Neural progenitor cell (in vitro differentiated cells): ENCODE results near the gene PEPD. TPM values are rescaled to one million over a fixed set of nuclear protein-coding genes. Genes with fewer than 3 reads are reported as not detected.

Experiments used
- DNase-seq: peaks from one replicate; pipeline ENCODE4 v3.0.0-alpha.2; 2016; ENCODE audit warnings: low spot score
- H2AFZ ChIP-seq: fragments of 200-600 bp; sonication (generic); replicated peaks from 2 replicates; pipeline ENCODE4 v1.6.1; 2016; ENCODE audit warnings: antibody characterized with exemption
- H3F3A ChIP-seq: fragments of 200-600 bp; sonication (generic); 2 replicates; pipeline ENCODE4 v1.6.1; 2016; ENCODE audit warnings: antibody characterized with exemption, low read depth
- H3K27ac ChIP-seq: fragments of 200-600 bp; sonication (generic); 2 replicates; pipeline ENCODE4 v1.5.1; 2016; ENCODE audit warnings: mild to moderate bottlenecking
- H3K27me3 ChIP-seq: fragments of 200-600 bp; sonication (generic); 2 replicates; pipeline ENCODE4 v1.6.1; 2016; ENCODE audit warnings: mild to moderate bottlenecking, moderate library complexity
- H3K36me3 ChIP-seq: fragments of 200-600 bp; sonication (generic); 2 replicates; pipeline ENCODE4 v1.5.1; 2016
- H3K4me1 ChIP-seq: fragments of 200-600 bp; sonication (generic); 2 replicates; pipeline ENCODE4 v1.6.1; 2016; ENCODE audit warnings: mixed run types
- H3K4me2 ChIP-seq: fragments of 200-600 bp; sonication (generic); 2 replicates; pipeline ENCODE4 v1.6.1; 2016
- H3K4me3 ChIP-seq: fragments of 200-600 bp; sonication (generic); 2 replicates; pipeline ENCODE4 v1.5.1; 2016
- H3K79me2 ChIP-seq: fragments of 200-600 bp; sonication (generic); 2 replicates; pipeline ENCODE4 v1.6.1; 2016; ENCODE audit warnings: low read depth
- H3K9ac ChIP-seq: fragments of 200-600 bp; sonication (generic); 2 replicates; pipeline ENCODE4 v1.6.1; 2016
- H3K9me3 ChIP-seq: fragments of 200-600 bp; sonication (generic); 2 replicates; pipeline ENCODE4 v1.5.1; 2016; ENCODE audit warnings: low read depth
- H4K20me1 ChIP-seq: fragments of 200-600 bp; sonication (generic); 2 replicates; pipeline ENCODE4 v1.6.1; 2016; ENCODE audit warnings: low read depth
- H3K27ac Mint-ChIP-seq: 3 replicates; pipeline ENCODE4 v1.8.0; 2021; ENCODE audit warnings: mixed read lengths
- H3K27me3 Mint-ChIP-seq: 2 replicates; pipeline ENCODE4 v1.8.0; 2022; ENCODE audit warnings: low read depth, mild to moderate bottlenecking, inconsistent platforms, moderate library complexity, mixed read lengths; ENCODE audit not compliant: insufficient read depth
- H3K36me3 Mint-ChIP-seq: 3 replicates; pipeline ENCODE4 v1.8.0; 2021; ENCODE audit warnings: mixed read lengths
- H3K4me1 Mint-ChIP-seq: 3 replicates; pipeline ENCODE4 v1.8.0; 2021; ENCODE audit warnings: mixed read lengths
- H3K4me3 Mint-ChIP-seq: 3 replicates; pipeline ENCODE4 v1.8.0; 2021; ENCODE audit warnings: mild to moderate bottlenecking, moderate library complexity, mixed read lengths
- H3K9me3 Mint-ChIP-seq: 3 replicates; pipeline ENCODE4 v1.8.0; 2020; ENCODE audit warnings: mixed read lengths
- EZH2 ChIP-seq: fragments of 200-600 bp; sonication (generic); IDR thresholded peaks from 2 replicates; pipeline ENCODE4 v1.6.1; 2017; ENCODE audit warnings: antibody characterized with exemption, mild to moderate bottlenecking, moderate library complexity
- EZH2phosphoT487 ChIP-seq: fragments of 200-600 bp; sonication (generic); IDR thresholded peaks from 2 replicates; pipeline ENCODE4 v1.6.1; 2017; ENCODE audit warnings: antibody characterized with exemption
- total RNA-seq: library from RNA; depleted of rRNA; stranded (reverse); fragments of >200 nt; gene quantifications from 2 replicates; pipeline ENCODE4 v1.2.3, GENCODE V29; 2015; ENCODE audit warnings: low replicate concordance
- TF ChIP-seq, protein P1 (sequence below): fragments of 200-600 bp; sonication (generic); IDR thresholded peaks from 2 replicates; pipeline ENCODE4 v1.5.1; 2017; ENCODE audit warnings: antibody characterized with exemption, mild to moderate bottlenecking

The PEPD gene
- total RNA-seq, 1 donor from 2014 or later: 47.0 TPM

DNA sequence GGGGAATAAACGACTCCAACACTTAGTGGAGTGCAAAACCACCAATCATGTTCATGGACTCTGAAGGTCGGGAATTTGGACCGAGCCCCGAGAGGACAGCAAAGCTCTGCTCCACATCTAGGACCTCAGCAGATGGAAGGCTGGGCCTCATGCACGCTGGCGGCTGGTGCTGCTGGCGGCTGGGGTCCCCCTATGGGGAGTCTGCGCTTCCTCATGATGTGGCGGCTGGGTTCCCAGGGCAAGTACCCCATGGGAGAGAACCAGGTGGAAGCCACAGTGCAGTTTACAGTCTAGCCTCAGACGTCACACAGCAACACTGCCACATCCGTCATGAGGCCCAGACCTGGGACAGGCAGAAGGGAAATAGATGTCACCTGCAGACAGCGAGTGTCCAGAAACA lies 13.2 kb downstream of the PEPD start:
- Mint-ChIP-seq H3K27me3 (peaks cover 2% of the 10 kb centered on the region), H3K4me3 (no peak overlapping the region), H3K4me1 (peaks cover 28% of the 10 kb centered on the region), H3K27ac (no peak overlapping the region), H3K9me3 (no peaks in the 10 kb centered on the region), H3K36me3 (no peaks in the 10 kb centered on the region)
- Histone ChIP-seq H3K27ac (no peak overlapping the region), H3K36me3 (no peaks in the 10 kb centered on the region), H3K4me1 (no peaks in the 10 kb centered on the region), H3K4me3 (no peak overlapping the region), H3K27me3 (no peaks in the 10 kb centered on the region), H3K9me3 (no peaks in the 10 kb centered on the region), H3K79me2 (peaks cover 7% of the 10 kb centered on the region), H2AFZ (no peak overlapping the region), H3F3A (no peaks in the 10 kb centered on the region), H3K9ac (no peak overlapping the region), H4K20me1 (peaks cover 3% of the 10 kb centered on the region), H3K4me2 (no peak overlapping the region)
- TF ChIP-seq EZH2phosphoT487 (no peak), EZH2 (no peak)
- TF ChIP-seq, protein P1, sequence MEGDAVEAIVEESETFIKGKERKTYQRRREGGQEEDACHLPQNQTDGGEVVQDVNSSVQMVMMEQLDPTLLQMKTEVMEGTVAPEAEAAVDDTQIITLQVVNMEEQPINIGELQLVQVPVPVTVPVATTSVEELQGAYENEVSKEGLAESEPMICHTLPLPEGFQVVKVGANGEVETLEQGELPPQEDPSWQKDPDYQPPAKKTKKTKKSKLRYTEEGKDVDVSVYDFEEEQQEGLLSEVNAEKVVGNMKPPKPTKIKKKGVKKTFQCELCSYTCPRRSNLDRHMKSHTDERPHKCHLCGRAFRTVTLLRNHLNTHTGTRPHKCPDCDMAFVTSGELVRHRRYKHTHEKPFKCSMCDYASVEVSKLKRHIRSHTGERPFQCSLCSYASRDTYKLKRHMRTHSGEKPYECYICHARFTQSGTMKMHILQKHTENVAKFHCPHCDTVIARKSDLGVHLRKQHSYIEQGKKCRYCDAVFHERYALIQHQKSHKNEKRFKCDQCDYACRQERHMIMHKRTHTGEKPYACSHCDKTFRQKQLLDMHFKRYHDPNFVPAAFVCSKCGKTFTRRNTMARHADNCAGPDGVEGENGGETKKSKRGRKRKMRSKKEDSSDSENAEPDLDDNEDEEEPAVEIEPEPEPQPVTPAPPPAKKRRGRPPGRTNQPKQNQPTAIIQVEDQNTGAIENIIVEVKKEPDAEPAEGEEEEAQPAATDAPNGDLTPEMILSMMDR: no peak
- no peak for DNase-seq

DNA sequence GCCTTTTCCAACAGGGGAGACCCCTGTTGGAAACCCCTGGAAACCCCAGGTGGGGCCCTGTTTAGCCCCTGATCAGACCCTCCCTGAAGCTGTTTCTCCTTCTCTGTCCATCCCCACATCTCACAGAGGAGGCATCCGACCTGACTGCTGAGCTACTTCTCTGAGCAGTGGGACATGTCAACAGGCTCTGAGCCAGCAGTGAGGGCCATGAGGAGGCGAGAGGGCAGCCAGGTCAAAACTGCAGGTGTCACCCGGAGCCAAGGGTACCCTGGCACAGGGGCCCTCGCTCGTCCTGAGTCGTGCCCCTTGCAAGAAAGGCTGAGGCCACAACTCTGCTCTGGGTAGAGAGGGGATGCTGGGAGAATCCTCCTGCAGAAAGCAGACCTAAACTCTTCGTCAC lies 13.6 kb downstream of the PEPD start:
- Mint-ChIP-seq H3K4me3 (no peak overlapping the region), H3K27ac (no peak overlapping the region), H3K36me3 (no peaks in the 10 kb centered on the region), H3K27me3 (peaks cover 2% of the 10 kb centered on the region), H3K4me1 (peaks cover 32% of the 10 kb centered on the region), H3K9me3 (no peaks in the 10 kb centered on the region)
- no peak overlapping the region for H3K9ac ChIP-seq
- no peaks in the 10 kb centered on the region for H3K4me1 ChIP-seq
- H2AFZ ChIP-seq: no peak overlapping the region
- DNase-seq: no peak
- H3K4me2 ChIP-seq: no peak overlapping the region
- peaks cover under 1% of the 10 kb centered on the region for H4K20me1 ChIP-seq
- no peaks in the 10 kb centered on the region for H3K36me3 ChIP-seq
- no peak overlapping the region for H3K27ac ChIP-seq
- no peaks in the 10 kb centered on the region for H3K9me3 ChIP-seq
- TF ChIP-seq EZH2 (no peak), EZH2phosphoT487 (no peak)
- TF ChIP-seq, protein P1: no peak
- peaks cover 2% of the 10 kb centered on the region for H3K79me2 ChIP-seq
- H3F3A ChIP-seq: no peaks in the 10 kb centered on the region
- H3K27me3 ChIP-seq: no peaks in the 10 kb centered on the region
- no peak overlapping the region for H3K4me3 ChIP-seq

DNA sequence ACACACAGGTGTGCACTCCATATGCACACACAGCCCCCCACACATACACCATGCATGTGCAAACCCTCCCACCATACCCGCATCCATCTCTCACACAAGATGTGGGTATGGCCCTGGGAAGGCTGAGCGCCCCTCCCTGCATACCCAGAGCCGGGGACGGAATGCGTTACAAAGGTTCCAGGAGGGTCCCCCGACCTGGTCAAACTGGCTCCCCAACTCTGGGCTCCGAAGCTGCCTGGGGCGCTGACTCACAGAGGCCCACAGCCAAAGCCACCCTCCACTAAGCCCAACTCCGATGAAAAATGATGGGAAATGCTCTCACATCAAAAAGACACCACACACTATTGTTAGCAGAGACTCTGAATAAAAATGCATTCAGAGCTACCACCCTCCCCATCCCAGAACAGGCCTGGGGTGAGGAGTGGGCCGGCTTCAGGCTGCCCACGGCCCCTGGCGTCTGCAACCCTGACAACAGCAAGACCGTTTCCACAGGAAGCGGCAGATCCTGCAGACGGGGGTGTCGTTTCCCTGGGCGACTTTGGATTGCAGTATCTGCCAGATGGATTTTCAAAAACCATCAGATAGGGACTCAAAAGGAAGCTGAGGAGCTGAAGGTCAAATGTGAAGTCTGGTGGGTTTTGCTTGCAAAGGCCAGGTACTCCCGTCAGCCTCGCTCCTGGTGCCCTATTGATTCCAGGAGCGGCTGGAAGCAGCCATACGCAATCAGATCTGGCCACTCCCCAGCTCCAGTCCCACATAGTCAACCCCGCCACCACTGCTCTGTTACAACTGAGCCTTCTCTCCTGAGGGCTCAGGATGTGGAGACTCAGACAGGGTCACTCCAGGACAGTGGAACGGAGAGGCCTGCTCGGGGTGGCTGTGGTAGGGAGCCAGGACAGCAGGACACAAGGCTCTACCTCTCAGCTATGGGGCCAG lies 14.3 kb downstream of the PEPD start:
- peaks cover 36% of the 10 kb centered on the region for H3K4me1 Mint-ChIP-seq
- TF ChIP-seq, protein P1: no peak
- TF ChIP-seq EZH2phosphoT487 (no peak), EZH2 (no peak)
- no peak overlapping the region for H3K27ac Mint-ChIP-seq

More for the DNA sequence above, 14.3 kb downstream of the PEPD start:
- no peaks in the 10 kb centered on the region for H3K36me3 Mint-ChIP-seq
- Histone ChIP-seq H3K27me3 (no peaks in the 10 kb centered on the region), H3K4me3 (no peak overlapping the region), H3K4me1 (no peaks in the 10 kb centered on the region), H4K20me1 (no peaks in the 10 kb centered on the region), H3K9me3 (no peaks in the 10 kb centered on the region), H3K79me2 (no peaks in the 10 kb centered on the region), H3K27ac (no peak overlapping the region), H2AFZ (no peak overlapping the region), H3K36me3 (no peaks in the 10 kb centered on the region), H3F3A (no peaks in the 10 kb centered on the region), H3K9ac (no peak overlapping the region), H3K4me2 (no peak overlapping the region)
- DNase-seq: no peak
- H3K4me3 Mint-ChIP-seq: no peak overlapping the region
- H3K27me3 Mint-ChIP-seq: no peaks in the 10 kb centered on the region
- no peaks in the 10 kb centered on the region for H3K9me3 Mint-ChIP-seq
